ENCODE measurements around the gene COL4A1.

The COL4A1 gene

DNA sequence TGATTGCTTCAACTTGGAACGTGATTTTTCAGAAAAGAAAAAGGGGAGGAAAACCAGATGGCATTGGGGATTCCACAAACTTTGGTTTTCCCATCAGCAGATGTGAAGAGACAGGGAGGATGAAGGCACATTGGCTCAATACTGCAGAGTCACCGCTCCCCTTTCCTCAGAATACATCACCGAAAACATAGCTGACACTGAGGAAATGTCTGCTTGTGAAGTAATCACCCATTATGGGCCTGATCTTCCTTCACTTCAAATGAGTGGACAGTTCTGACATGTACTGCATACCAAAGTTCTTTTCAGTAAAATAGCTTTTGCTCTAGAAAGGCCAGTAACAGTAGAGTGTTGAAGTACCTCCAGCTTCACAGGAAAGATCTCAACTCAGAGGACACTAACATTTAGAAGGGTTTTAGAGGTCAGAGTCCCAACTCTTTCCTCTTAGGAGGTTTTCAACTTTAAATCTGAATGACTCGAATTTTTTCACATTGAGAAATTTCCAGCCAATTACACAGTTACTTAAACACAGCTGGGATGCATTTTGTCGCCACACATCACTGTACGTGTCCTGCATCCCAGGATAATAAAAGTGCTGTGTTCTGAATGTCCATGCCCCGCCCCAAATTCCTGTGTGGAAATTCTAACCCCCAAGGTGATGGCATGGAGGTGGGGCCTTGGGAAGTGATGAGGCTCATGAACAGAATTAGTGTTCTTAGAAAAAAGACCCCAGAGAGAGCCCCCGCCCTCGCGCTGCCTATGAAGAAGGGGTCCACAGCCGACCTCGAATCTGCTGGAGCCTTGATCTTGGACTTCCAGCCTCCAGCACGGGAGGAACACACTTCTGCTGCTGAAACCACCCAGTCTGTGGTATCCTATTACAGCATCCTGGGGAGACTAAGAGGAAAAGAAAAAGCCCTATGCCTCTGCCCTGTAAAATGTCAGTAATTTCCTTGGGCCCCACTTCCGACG is 77.7 kb downstream of the COL4A1 start:
- Histone ChIP-seq H3K9ac (ENCODE audit: low read length) (no peak overlapping the region), H3K4me3 (ENCODE audit: low read length) (no peak overlapping the region), H4K20me1 (ENCODE audit: insufficient read depth, low read length) (no peaks in the 10 kb centered on the region), H3K27ac (ENCODE audit: low read length) (no peak overlapping the region), H2AFZ (ENCODE audit: low read length) (no peak overlapping the region), H3K36me3 (replicated peaks; ENCODE audit: insufficient read depth, low read length) (no peaks in the 10 kb centered on the region), H3K4me1 (ENCODE audit: low read length) (no peaks in the 10 kb centered on the region), H3K4me2 (ENCODE audit: low read depth, low read length) (no peak overlapping the region), H3F3A (ENCODE audit: insufficient read depth, low read length) (no peaks in the 10 kb centered on the region), H3K27me3 (replicated peaks; ENCODE audit: insufficient read depth, low read length) (no peaks in the 10 kb centered on the region), H3K9me3 (replicated peaks; ENCODE audit: insufficient read depth, low read length) (no peaks in the 10 kb centered on the region), H3K9me2 (replicated peaks; ENCODE audit: insufficient read depth, low read length) (no peaks in the 10 kb centered on the region), H3K79me2 (ENCODE audit: low read length) (no peaks in the 10 kb centered on the region)
- DNase-seq: no peak
- TF ChIP-seq EZH2phosphoT487 (IDR thresholded peaks at IDR 0.05; ENCODE audit: low read length) (no peak), EZH2 (optimal IDR thresholded peaks at IDR 0.05; ENCODE audit: low read depth, low read length) (no peak)
- TF ChIP-seq, protein P1, sequence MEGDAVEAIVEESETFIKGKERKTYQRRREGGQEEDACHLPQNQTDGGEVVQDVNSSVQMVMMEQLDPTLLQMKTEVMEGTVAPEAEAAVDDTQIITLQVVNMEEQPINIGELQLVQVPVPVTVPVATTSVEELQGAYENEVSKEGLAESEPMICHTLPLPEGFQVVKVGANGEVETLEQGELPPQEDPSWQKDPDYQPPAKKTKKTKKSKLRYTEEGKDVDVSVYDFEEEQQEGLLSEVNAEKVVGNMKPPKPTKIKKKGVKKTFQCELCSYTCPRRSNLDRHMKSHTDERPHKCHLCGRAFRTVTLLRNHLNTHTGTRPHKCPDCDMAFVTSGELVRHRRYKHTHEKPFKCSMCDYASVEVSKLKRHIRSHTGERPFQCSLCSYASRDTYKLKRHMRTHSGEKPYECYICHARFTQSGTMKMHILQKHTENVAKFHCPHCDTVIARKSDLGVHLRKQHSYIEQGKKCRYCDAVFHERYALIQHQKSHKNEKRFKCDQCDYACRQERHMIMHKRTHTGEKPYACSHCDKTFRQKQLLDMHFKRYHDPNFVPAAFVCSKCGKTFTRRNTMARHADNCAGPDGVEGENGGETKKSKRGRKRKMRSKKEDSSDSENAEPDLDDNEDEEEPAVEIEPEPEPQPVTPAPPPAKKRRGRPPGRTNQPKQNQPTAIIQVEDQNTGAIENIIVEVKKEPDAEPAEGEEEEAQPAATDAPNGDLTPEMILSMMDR (IDR thresholded peaks at IDR 0.05; ENCODE audit: low read length): no peak

DNA sequence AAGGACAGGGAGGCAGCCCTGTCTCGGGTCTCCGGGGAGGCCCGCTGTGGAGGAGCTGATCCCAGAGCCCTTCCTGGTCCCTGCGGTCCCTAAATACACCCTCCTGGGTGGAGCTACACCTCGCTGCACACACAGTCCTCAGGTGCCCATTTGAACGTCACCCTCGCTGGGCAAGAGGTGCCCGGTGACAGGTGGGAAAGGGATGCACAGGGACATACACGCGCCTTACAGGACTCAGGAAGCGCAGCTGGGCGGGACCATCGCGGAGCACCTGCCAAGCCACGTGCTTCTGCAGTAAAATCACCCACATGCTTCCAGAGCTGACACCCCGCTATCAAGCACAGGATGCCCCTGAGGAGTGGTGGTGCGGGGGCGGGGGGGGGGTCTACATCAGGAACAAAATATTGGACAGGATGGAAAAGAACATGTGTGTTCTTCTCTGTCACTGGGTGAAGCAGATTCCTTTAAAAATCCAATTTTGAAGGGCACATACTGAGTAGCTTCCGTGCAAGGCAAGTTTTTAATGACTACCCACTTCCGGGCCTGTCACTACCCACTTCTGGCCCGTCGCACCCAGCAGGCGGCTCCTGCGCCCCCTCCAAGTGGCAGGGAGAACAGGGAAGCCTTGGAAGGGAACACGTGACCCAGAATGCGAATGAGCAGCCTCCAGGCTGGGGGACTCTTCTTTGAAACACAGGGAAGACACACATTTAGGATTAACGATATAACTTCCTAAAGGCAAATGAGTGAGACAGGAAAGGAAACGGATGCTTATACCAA is 78.9 kb downstream of the COL4A1 start:
- DNase-seq: no peak
- no peak overlapping the region for H2AFZ ChIP-seq (ENCODE audit: low read length)

DNA sequence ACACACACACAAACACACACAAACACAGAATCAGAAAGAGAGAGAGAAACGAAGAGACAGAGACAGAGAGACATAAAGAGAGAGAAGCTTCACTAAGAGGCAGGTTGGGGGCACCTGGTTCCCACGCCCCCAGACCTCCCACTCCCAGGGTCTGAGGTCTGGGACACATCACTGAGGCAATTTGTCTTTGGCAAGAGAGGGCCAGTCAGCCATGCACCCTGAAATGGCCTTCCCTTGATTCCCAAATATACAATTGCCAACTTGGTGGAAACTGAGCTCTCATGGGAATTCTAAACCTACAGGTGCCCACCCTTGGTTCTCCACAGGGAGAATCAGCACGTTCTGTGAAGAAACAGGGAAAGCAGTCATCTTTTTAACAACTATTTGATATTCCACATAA is 79.5 kb downstream of the COL4A1 start:
- Histone ChIP-seq H3K4me1 (ENCODE audit: low read length) (no peaks in the 10 kb centered on the region), H3K9me3 (replicated peaks; ENCODE audit: insufficient read depth, low read length) (no peaks in the 10 kb centered on the region), H3K9ac (ENCODE audit: low read length) (no peak overlapping the region), H2AFZ (ENCODE audit: low read length) (no peak overlapping the region), H4K20me1 (ENCODE audit: insufficient read depth, low read length) (no peaks in the 10 kb centered on the region), H3K4me3 (ENCODE audit: low read length) (no peak overlapping the region), H3K27me3 (replicated peaks; ENCODE audit: insufficient read depth, low read length) (no peaks in the 10 kb centered on the region), H3K79me2 (ENCODE audit: low read length) (no peaks in the 10 kb centered on the region), H3K36me3 (replicated peaks; ENCODE audit: insufficient read depth, low read length) (no peaks in the 10 kb centered on the region), H3K9me2 (replicated peaks; ENCODE audit: insufficient read depth, low read length) (no peaks in the 10 kb centered on the region), H3K27ac (ENCODE audit: low read length) (no peak overlapping the region), H3K4me2 (ENCODE audit: low read depth, low read length) (no peak overlapping the region), H3F3A (ENCODE audit: insufficient read depth, low read length) (no peaks in the 10 kb centered on the region)
- no peak for DNase-seq
- TF ChIP-seq EZH2 (optimal IDR thresholded peaks at IDR 0.05; ENCODE audit: low read depth, low read length): no peak
- no peak for TF ChIP-seq EZH2phosphoT487 (IDR thresholded peaks at IDR 0.05; ENCODE audit: low read length)
- TF ChIP-seq, protein P1 (IDR thresholded peaks at IDR 0.05; ENCODE audit: low read length): no peak

More for the DNA sequence above, 78.9 kb downstream of the COL4A1 start:
- H3K9me2 ChIP-seq (replicated peaks; ENCODE audit: insufficient read depth, low read length): no peaks in the 10 kb centered on the region
- no peak overlapping the region for H3K9ac ChIP-seq (ENCODE audit: low read length)
- no peaks in the 10 kb centered on the region for H3K79me2 ChIP-seq (ENCODE audit: low read length)
- no peak for TF ChIP-seq EZH2 (optimal IDR thresholded peaks at IDR 0.05; ENCODE audit: low read depth, low read length)
- TF ChIP-seq, protein P1 (IDR thresholded peaks at IDR 0.05; ENCODE audit: low read length): no peak
- TF ChIP-seq EZH2phosphoT487 (IDR thresholded peaks at IDR 0.05; ENCODE audit: low read length): no peak
- no peak overlapping the region for H3K4me2 ChIP-seq (ENCODE audit: low read depth, low read length)
- H3K27ac ChIP-seq (ENCODE audit: low read length): no peak overlapping the region
- no peaks in the 10 kb centered on the region for H3F3A ChIP-seq (ENCODE audit: insufficient read depth, low read length)
- no peaks in the 10 kb centered on the region for H3K27me3 ChIP-seq (replicated peaks; ENCODE audit: insufficient read depth, low read length)
- no peaks in the 10 kb centered on the region for H3K36me3 ChIP-seq (replicated peaks; ENCODE audit: insufficient read depth, low read length)
- H3K4me3 ChIP-seq (ENCODE audit: low read length): no peak overlapping the region
- no peaks in the 10 kb centered on the region for H4K20me1 ChIP-seq (ENCODE audit: insufficient read depth, low read length)
- H3K9me3 ChIP-seq (replicated peaks; ENCODE audit: insufficient read depth, low read length): no peaks in the 10 kb centered on the region
- H3K4me1 ChIP-seq (ENCODE audit: low read length): no peaks in the 10 kb centered on the region

Data from MM.1S (cell line).